ENCODE data around the gene APEH.
A peak's percentile ranks its signal among the peaks of the same experiment; 100 is the strongest.
"Not testable (repeated sequence)": the region's sequence is repeated elsewhere in the genome, so short reads cannot be mapped to it uniquely, and the experiment has no call there.

Gene APEH

DNA sequence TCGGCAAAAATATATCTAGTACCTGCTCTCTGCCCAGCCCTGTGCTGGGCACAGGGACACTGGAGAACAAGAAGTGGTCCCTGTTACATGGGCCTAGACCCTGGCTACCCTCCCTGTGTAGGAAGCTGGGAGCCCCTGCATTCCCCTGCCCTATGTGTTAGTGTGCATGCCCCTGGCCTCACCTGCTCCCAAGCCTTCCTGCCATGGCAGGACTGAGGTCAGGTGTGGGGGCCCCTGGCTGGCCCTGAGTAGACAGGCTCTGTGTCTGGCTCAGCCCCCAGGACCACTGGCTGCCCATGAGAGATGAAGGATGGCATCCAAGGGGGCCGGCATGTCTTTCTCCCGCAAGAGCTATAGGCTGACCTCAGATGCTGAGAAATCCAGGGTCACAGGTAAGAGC, 16.7 kb downstream of the APEH start:
- not testable (repeated sequence) for DNase-seq (ENCODE audit: low spot score)

DNA sequence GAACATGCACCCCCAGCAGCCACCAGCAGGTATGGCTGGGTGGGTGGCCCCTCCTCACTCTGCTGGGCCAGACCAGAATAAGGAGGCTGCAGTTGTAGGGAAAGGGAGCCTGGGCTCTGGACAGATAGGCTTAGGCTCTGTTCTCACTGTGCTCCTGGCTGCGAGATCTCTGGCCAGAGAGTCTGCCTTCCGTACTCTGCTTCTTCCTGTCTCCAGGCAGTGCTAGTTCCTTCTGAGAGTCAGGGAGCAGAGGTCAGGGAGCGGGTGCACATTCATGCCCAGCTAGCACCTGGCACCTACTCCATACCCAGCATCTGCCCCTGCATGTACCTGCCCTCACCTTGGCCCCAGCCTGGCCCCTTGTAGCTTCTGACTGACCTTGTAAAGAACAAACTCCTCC, 17.3 kb downstream of the APEH start:
- not testable (repeated sequence) for DNase-seq (ENCODE audit: low spot score)

- not testable (repeated sequence) for DNase-seq (ENCODE audit: low spot score)
Measured at GRCh38 chr3:49694409-49695070, 20.4 kb downstream of the APEH start.

GRCh38 chr3:49695350-49696015, 21.3 kb downstream of the APEH start:
- DNase-seq (ENCODE audit: low spot score) = not testable (repeated sequence)

DNA sequence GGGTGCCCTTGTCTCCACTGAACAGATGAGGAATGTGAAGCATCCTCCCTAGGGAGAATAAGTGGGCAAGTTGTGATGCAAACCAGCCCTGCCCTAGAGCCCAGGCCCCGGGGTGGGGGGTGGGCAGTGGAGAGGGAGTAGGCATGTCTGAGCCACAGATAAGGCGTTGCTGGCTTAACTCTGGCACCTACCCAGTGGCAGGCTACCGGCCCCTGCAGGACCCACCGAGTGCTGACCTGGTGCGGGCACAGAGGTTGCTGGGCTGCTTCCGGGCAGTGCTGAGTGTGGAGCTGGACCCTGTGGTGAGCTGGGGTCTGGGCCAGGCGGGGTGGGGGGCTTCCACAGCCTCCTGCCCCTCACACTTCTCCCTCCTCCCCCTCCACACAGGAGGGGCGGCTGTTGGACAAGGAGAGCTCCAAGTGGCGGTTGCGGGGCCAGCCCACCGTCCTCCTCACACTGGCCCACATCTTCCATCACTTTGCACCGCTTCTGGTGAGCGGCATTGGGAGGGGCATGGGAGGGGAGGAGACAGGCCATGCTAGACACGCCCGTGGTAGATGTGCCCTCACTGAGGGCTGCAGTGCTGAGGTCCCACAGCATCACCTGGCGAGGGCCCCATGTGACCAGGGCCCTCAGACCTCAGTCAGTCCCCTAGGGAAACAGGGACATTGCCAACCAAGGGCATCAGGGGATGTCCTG, 25.3 kb downstream of the APEH start:
- no peak for DNase-seq (ENCODE audit: low spot score)

- no peak for DNase-seq (ENCODE audit: low spot score)
Measured at GRCh38 chr3:49700014-49700413, 25.9 kb downstream of the APEH start.

- no peak for DNase-seq (ENCODE audit: low spot score)
Measured at GRCh38 chr3:49700453-49701128, 26.4 kb downstream of the APEH start.

DNA sequence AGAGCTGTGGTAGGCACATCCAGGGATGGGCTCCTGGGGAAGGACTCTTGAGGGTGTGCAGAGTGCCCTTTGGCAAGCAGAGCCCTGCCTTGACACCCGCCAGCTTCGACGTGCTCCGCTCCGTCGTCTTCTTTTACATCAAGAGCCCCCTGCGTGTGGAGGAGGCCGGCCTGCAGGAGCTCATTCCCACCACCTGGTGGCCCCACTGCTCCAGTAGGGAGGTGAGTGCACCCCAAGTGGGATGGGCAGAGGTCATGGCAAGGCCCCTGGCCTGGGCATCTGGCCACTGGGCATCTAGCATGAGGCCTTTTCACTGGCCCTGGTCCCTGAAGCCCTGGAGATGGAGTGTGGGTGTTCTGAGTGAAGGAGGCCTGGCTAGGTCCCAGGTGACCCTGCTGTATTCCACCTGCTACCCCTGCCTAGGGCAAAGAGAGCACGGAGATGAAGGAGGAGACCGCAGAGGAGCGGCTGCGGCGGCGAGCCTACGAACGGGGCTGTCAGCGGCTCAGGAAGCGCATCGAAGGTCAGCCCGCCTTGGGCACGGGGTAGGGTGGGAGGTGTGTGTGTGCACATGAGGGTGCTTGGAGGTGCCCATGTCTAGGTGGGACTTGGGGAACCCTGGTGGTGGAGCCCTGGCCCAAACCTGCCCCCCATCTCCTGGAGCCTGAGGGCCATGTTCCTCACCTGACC, 27.4 kb downstream of the APEH start:
- DNase-seq (ENCODE audit: low spot score) = no peak

GRCh38 chr3:49702672-49703071, 28.5 kb downstream of the APEH start:
- no peak for DNase-seq (ENCODE audit: low spot score)

DNA sequence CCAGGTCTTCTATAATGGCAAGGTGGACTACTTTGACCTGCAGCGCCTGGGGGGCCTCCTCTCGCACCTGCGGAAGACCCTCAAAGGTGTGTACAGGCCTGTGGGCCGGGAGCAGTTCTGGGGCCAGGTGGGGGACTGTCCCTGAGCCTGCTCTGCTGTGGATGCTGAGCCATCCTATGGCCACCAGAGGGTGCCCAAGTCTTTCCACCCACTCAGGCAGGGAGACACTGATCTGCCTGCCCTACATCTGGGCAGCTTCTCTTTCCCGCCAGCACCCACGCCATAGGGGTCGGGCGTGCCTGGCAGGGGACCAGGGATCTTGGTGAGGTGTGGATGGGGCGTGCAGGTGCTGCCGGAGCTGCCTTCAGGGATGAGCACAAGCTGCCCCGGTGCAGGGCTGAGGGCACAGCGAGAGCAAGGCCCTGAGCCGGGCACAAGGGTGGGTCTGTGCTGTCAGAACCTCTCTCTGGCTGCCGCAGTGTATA, 29.3 kb downstream of the APEH start:
- DNase-seq (ENCODE audit: low spot score) = no peak

GRCh38 chr3:49703956-49704355, 29.8 kb downstream of the APEH start:
- DNase-seq (ENCODE audit: low spot score) = no peak

DNA sequence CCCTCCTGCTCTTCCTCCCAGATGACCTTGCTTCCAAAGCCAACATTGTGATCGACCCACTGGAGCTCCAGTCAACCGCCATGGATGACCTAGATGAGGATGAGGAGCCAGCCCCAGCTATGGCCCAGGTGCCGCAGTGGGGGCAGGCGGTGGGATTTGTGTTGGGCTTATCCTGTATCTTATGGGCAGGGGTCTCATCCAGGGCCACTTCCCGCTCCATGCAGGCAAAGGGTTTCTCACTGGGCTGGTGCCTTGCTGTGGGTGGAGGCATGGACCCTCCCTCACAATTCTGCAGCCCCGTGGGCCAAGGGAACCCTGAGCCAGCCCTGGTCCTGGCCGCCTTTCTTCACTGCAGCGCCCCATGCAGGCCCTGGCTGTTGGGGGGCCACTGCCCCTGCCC, 30.5 kb downstream of the APEH start:
- DNase-seq (ENCODE audit: low spot score) = no peak

DNA sequence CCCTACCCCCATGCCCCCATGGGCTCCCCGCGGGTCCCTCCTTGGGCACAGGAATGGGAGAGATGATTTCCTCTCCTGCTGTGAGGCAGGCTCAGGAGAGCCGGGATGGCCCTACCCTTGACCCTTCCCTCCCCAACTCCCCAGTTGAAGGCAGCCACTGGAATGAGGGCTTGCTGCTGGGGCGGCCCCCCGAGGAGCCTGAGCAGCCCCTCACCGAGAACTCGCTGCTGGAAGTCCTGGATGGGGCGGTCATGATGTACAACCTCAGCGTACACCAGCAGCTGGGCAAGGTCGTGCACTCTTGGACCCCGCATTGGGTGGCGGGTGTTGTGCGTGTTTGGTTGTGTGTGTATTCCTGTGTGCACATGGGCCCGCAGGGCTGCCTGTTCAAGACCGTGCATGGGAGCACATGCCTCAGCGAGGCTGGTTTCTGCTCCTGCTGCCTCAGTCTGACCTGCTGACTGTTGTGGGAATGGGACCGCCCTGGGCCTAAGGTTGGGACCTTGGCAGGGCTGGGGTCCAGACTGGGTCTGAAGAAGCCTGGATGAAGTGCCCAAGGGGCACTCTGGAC, 31.3 kb downstream of the APEH start:
- DNase-seq (ENCODE audit: low spot score) = no peak

- no peak for DNase-seq (ENCODE audit: low spot score)
Measured at GRCh38 chr3:49706456-49707112, 32.4 kb downstream of the APEH start.

DNA sequence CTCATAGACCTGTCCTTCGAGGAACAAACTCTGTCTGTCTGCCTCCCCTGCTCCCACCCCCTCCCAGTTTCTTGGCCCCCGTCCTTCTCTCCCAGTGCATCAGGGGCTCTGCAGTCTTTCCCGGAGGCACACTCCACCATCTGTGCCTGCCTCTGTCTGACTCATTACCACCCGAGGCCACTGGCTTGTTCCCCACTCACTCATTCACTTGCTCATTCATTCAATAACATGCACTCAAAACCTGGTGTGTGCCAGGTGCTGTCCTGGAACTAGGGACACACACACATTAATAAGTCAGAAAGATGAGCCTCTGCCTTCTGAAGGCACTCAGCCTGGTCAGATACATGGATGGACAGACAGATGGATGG, 32.9 kb downstream of the APEH start:
- no peak for DNase-seq (ENCODE audit: low spot score)

- DNase-seq (ENCODE audit: low spot score) = no peak
Measured at GRCh38 chr3:49709852-49710251, 35.7 kb downstream of the APEH start.

DNA sequence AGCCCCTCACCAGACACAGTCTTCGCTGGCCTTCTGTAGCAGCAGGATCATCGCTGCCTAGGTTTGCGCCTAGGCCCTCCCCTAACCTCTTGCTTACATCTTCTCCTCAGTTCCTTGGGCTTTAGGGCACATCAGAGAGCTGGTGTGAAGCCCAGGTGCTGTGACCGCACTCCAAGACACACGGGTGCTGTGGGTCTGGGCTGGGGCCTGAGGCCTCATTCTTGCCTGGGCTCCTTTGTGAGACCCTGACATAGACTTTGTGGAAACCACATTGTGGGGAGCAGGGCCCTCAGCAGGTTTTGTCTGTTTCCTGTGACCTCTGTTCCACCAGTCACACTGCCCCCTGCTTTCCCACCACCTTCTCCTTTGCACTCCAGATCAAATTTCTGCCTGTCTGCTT, 37.3 kb downstream of the APEH start:
- DNase-seq (ENCODE audit: low spot score) = peak; percentile 45

GRCh38 chr3:49712166-49712565, 38.0 kb downstream of the APEH start:
- peak; percentile 37 for DNase-seq (ENCODE audit: low spot score)

DNA sequence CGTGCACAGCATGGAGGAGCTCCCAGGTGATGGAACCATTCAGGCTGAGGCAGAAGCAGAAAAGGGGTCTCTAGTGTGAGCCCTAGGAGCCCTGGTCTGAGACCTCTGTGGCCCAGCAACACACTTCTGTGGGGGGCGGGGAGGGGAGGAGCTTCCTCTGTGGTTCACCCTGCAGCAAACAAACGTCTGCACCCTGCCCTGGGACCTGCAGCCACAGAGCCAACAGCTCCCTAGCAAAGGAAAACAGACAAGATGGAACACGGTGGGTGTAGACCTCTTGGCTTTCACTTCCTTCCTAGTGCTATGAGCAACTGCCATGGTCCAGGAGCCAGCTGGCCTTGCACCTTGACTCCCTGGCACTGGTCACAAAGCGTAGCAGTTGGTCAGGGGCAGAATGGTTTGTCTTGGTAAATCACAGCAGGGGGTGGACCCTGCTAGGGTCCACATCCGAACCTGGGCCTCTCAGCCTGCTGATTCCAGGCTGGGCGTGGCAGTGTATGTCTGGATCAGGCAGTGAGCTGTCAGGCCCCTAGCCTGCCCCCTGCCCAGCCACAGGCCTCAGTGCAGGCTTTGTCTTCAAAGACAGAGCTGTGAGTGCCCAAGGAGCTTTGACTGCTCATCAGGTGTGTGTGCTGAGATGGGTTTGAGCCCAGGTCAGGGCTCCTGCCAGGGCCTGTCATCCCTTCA, 38.6 kb downstream of the APEH start:
- peak; percentile 56 for DNase-seq (ENCODE audit: low spot score)

DNA sequence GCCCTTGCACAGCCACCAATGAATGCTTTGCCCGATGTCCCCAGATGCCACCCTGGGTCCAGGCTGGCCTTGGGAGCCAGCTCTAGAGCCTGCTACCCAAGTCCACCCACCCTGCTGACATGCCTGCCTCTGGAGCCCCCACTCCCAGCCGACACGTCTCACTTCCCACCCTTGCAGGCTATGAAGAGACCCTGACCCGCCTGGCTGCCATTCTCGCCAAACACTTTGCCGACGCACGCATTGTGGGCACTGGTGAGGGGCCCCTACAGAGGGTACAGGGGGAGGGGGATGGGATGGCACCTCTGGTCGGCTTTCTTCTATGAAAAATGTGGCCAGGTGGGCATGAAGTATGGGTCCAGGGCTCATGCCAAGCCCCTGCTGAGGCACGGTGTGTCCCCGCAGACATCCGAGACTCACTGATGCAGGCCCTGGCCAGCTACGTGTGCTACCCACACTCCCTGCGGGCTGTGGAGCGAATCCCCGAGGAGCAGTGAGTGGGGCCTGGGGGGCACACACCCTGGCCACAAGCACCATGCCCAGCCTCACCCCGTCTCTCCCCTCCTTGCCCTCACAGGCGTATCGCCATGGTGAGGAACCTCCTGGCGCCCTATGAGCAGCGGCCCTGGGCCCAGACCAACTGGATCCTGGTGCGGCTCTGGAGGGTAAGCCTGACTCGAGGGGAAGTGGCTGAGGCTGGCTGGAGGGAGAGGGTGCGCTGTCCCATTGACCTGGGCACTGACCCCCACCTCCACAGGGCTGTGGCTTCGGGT, 39.4 kb downstream of the APEH start:
- no peak for DNase-seq (ENCODE audit: low spot score)

All from left forelimb (tissue), 1 donor.